A673 (cell line): Measurements from ENCODE around the gene CUX1.

Source experiments
- CTCF ChIP-seq: fragments of 300-800, 200-600 bp; sonication (generic); conservative IDR thresholded peaks from 2 replicates; pipeline ENCODE4 v1.5.1; 2017; ENCODE audit warnings: low read depth, mild to moderate bottlenecking, antibody characterized with exemption, low read length, moderate library complexity, mixed read lengths
- EZH2 ChIP-seq: fragments of 200-600 bp; sonication (generic); IDR thresholded peaks from 2 replicates; pipeline ENCODE4 v1.6.1; 2017; ENCODE audit warnings: borderline replicate concordance, low read depth, mild to moderate bottlenecking, mixed read lengths, antibody characterized with exemption, low read length; ENCODE audit not compliant: poor library complexity, severe bottlenecking

DNA sequence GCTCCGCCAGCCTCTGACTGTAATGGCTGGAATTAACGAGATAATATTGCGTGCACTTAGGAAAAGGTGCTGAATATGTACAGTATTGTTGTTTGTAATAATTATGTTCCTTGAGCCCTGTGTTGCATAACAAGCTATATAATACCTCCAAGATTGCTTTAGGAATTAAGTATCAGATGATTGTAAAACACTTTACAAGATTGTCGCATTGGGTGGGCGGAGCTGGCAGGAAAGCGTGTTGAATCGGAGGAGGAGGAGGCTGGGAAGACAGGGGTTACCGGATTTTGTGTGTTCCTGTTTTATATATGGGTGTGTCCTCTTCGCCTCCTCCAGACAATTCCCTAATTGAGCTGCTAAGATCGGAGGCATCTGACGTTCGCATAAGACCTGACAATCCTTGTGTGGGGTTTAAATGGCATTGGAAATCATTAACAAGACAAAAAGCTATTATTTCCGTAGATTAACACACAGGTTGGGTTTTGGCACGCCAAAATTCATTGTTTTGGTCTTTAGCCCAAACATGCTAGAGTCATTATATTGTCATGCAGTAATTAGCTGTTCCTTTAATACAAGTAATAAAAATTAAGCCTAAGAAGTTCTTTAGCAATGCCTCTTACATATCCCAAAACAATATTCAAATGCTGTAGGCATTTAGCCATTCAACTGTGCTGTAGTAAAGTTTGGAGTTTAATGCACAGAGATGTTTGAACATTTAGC, 276.3 kb downstream of the CUX1 start:
- no peak for TF ChIP-seq CTCF
- TF ChIP-seq EZH2, result no peak
